GM19467 (cell line): ENCODE results near the gene PRTN3.

Experiments used
- ATAC-seq: cut with Tn5 transposase; IDR thresholded peaks from one replicate; pipeline ENCODE4 v1.9.1; 2021; ENCODE audit warnings: mild to moderate bottlenecking, moderate library complexity; ENCODE audit not compliant: unreplicated experiment

The PRTN3 gene

DNA sequence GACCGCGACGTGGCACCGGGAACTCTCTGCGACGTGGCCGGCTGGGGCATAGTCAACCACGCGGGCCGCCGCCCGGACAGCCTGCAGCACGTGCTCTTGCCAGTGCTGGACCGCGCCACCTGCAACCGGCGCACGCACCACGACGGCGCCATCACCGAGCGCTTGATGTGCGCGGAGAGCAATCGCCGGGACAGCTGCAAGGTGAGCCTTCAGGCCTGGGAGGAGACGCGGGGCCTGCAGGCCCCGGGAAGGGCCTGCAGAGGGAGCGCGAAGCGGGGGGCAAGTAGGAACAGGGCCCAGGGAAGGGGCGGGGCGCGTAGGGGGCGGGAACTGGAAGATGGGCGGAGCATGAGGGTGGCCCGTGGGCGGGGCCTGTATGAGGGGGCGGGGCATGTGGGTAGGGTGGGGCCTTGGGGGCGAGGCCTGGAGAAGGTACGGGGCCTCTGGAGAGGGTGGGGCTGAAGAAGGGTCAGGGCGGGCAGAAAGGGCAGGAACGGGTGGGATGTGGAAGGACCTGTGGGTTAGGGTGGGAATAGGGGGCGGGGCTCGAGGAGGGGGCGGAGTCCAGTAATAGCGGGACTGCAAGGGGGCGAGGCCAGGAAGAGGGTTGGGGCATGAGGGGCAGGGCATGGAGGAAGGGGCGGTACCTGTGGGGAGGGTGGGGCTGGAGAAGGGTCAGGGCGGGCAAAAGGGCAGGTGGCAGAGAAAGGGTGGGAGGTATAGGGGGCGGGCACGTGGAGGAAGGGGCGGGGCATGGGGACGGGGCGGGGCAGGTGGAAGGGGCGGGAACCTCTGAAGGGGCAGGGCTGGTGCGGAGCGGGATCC, 21.2 kb downstream of the PRTN3 start:
- no peak for ATAC-seq

GRCh38 chr19:862581-863314, 21.9 kb downstream of the PRTN3 start:
- ATAC-seq, result no peak

DNA sequence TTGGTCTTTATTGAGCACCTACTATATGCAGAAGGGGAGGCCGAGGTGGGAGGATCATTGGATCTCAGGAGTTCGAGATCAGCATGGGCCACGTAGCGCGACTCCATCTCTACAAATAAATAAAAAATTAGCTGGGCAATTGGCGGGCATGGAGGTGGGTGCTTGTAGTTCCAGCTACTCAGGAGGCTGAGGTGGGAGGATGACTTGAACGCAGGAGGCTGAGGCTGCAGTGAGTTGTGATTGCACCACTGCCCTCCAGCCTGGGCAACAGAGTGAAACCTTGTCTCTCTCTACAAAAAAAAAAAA, 22.5 kb downstream of the PRTN3 start:
- no peak for ATAC-seq

GRCh38 chr19:866769-867300, 26.0 kb downstream of the PRTN3 start:
- ATAC-seq, result no peak

DNA sequence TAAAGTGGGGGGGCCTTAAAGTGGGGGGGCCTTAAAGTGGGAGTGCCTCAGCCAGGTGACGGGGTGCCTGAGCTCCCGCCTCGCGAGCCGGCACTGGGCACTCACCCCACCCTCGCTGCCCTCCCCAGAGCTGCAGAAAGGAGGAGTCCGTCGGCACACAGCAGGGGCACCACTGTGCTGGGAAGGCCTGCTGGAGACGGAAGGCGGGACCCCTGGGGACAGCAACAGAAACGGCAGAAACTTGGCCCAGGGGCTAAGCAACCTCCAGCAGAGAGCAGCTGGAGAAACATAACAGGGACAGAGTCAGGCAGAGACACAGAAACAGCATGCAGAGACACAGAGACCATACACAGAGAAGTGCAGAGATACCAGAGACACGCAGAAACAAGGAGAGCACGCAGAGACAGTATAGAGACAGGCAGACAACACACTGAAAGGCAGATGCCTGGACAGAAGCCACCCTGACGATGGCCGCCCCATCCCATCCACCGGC, 26.5 kb downstream of the PRTN3 start:
- no peak for ATAC-seq

GRCh38 chr19:867855-868457, 27.2 kb downstream of the PRTN3 start:
- no peak for ATAC-seq

DNA sequence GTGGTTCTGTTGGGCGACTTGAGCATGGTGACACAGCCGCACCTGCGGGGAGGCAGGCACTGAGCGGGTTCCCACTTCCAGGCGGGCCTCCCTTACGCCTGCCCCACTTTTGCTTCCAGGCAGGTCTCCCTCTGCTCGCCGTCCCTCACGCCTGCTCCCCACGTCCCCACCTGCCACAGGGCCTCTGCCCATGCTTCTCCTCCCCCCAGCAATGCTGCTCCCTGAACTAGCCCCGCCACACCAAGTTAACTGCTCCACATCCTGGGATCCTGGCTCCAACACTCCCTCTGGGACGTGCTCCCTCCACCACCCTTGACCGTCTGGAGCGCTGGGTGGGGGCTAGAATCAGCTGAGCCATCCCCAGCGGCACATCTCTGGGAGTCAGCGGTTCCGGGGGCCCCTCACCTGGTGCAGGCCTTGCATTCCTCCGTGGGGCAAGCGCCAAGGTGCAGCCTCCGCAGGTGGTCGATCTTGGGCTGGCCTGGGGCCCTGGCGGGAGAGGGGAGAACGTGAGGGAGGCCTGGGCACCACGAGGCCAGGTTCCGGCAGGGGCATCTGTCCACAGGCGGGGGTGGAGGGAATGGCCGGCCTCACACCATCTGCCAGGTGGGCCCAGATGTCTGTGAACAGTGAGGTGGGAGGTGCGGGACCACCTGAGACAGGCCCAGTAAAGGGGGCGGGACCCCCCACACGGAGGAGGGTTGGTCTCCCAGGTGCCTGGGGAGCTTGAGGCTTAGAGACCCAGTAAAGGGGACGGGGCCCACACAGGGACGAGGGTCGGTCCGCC, 27.9 kb downstream of the PRTN3 start:
- no peak for ATAC-seq

- no peak for ATAC-seq
Measured at GRCh38 chr19:869245-870177, 28.7 kb downstream of the PRTN3 start.

DNA sequence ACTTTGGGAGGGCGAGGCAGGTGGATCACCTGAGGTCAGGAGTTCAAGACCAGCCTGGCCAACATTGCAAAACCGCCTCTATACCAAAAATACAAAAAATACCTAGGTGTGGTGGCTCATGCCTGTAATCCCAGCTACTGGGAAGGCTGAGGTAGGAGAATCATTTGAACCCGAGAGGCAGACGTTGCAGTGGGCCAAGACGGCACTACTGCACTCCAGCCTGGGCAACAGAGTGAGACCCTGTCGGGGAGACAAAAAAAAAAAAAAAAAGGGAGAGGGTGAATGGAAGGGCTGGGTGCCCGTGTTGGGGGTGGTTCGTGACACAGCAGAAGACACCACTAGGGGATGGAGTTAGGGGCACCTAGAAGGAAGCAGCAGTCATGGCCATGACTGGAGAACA, 29.5 kb downstream of the PRTN3 start:
- ATAC-seq, result no peak

- ATAC-seq, result no peak
Measured at GRCh38 chr19:870963-871401, 30.2 kb downstream of the PRTN3 start.

- no peak for ATAC-seq
Measured at GRCh38 chr19:871446-872265, 30.9 kb downstream of the PRTN3 start.

DNA sequence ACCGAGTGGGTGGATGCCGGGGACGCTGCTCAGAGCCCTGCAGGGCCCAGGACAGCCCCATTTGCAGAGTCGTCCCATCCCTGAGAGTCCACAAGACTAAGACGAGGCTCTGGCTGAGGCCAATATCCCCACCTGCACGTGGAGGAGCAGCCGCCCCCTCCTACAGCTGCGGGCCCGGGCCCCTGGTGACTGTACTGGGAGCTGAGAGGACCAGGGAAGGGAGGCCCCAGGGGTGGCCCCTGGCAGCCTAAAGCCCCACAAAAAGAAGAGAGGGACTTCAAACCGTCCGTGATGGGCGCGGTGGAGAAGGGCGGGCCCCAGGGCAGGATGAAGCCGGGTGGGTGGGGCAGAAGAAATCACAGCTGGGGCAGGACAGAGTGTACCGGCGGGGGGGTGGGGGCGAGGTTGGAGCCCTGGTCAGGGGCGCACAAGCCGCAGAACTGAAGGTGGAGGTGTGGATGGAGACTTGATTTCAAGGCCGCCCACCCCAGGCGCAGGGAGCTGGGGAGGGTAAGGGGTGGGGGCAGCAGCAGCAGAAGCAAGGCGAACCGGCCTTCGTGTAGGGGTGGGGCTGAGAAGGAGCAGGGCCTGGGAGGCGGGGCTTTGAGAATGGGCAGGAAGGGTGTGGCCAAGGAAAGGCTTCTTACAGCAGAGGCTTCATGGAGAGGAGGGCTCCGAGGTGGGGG, 31.6 kb downstream of the PRTN3 start:
- peak; percentile 32 for ATAC-seq

- no peak for ATAC-seq
Measured at GRCh38 chr19:873084-873483, 32.3 kb downstream of the PRTN3 start.

GRCh38 chr19:873561-874041, 32.8 kb downstream of the PRTN3 start:
- ATAC-seq, result no peak

DNA sequence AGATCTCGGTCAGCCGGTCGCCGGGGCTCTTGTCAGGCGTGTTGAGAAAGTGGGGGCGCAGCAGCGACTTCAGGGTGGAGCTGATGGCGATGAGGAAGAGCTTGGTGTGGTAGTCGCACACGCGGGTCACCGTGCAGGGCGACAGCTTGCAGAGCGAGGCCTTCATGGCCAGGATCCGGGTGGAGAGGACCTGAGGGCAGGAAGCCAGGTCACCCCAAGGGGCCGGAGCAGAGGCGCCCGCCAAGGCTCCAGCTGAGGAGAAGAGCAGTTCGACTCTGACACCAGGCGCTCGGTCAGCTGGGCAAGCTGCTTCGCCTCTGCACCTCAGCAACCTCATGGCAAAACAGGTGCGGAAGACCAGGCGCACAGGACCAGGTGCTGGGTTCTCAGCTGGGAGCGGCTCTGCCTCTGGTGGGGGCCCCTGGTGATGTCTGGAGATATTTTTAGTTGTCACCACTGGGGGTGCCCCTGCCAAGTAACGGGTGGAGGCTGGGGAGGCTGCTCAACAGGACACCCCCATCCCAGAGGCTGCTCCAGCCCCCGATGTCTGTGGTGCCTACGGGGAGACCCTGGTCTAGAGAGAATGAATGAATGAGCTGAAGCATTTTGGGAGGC, 34.6 kb downstream of the PRTN3 start:
- no peak for ATAC-seq

DNA sequence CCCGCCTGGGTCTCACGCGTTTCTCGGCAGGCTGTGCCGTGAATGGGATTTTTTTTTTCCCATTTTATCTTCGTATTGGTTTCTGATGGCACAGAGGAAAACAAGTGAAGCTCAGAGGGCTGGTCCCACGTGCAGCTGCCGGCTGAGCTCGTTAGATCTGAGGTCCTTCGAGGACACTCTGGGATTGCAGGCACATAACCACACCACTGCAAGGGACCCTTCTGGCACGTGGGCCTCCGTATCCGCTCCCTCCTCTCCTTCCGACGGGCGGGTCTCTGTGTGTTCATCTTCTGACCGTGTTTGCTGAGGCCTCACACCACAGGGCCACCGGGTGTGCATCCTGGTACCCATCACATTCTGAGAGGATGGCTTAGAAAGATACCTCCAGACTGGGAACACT, 35.3 kb downstream of the PRTN3 start:
- no peak for ATAC-seq

GRCh38 chr19:876780-877314, 36.0 kb downstream of the PRTN3 start:
- ATAC-seq, result no peak
